HG02981 (cell line): ENCODE data around the gene SATL1.
"Not testable (repeated sequence)": the region's sequence is repeated elsewhere in the genome, so short reads cannot be mapped to it uniquely, and the experiment has no call there.

Experiments used
- ATAC-seq: cut with Tn5 transposase; IDR thresholded peaks from one replicate; pipeline ENCODE4 v1.9.1; 2021; ENCODE audit warnings: mild to moderate bottlenecking, moderate library complexity; ENCODE audit not compliant: unreplicated experiment

SATL1 gene, protein sequence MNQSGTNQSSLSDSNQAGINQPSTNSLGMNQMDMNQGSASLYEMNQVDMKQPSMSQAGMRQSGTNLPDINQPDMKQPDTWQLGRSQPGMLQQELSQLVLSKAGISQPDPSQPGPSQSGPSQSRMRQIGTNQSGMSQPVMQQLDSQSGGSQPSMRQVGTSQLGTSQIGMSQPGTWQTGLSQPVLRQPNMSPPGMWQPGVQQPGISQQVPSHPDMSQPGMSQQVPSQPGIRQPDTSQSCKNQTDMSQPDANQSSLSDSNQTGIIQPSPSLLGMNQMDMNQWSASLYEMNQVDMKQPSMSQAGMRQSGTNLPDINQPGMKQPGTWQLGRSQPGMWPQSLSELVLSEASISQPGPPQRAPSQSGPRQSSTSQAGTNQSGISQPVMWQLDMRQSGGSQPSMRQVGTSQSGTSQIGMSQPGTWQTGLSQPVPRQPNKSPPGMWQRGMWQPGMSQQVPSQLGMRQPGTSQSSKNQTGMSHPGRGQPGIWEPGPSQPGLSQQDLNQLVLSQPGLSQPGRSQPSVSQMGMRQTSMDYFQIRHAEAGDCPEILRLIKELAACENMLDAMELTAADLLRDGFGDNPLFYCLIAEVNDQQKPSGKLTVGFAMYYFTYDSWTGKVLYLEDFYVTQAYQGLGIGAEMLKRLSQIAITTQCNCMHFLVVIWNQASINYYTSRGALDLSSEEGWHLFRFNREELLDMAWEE

DNA sequence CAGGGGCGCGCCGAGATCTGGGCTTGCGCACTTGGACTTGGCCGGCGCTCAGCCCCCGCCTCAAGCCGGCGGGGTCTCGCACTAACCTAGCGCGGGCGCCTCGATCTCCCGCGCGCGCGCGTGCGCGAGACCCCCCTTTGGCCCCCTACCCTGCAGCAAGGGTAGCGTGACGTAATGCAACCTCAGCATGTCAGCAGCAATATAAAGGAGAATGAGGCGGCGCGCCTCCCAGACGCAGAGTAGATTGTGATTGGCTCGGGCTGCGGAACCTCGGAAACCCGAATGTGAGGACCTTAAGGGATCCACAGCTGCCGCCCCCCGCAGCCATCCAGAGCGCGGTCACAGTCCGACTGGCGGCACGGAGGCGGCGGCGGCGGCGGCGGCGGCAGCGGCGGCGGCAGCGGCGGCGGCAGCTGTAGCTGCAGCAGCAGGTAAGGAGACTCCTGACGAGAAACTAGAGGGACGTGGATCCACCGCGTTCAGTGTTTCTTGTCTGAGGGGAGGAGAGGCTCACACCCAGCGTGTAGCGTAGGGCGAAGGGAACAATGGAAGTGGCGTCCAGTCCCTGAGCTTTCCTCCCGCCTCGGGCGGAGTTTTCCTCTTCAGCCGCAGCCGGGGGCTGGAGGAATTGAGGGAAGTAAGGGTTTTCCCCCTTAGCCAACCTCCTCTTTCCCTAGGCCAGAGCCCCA, at the start of gene SATL1, which contains the start of gene ZNF711:
SATL1 (minus strand) TSS at position 19 of the 689 bp plus-strand sequence. CDS start 134,811 bp downstream, outside the sequence.
ZNF711 (plus strand) TSS at position 231 of the 689 bp plus-strand sequence. CDS start 3,582 bp downstream, outside the sequence.
- ATAC-seq, result peak; percentile 39

DNA sequence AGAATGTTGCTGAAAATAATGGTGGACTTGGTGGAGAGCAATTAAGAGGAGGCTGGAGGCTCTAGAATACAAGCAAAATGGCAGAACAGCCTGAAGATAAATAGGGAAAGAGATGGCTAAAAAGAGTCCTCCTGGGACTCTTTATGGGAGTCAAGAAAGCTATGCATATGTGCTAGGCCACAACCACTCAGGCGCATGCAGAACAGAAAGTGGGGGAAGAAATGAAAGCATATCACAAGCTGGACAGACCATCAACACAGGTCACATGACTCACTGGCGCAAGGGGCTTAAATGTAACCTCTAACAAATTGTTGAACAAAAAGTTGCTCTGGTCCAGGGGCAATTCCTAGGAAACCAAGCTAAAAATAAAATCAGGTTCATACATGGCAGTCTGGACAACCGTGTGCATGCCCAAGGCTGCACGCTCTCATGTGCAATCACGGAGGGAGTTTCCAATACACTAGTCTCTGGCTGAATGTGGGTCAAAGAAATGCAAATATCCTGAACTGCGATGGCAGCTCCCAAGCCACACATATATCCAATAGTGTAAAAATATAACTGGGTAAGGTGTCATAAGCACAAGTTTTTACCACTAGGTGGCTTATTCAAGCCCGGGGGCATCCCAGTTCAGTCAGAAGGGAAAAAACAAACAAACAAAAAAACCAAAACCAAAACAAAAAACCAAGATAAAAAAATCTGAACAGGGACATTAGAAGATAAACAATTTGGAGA, 45.6 kb upstream of the SATL1 start:
- ATAC-seq, result no peak

DNA sequence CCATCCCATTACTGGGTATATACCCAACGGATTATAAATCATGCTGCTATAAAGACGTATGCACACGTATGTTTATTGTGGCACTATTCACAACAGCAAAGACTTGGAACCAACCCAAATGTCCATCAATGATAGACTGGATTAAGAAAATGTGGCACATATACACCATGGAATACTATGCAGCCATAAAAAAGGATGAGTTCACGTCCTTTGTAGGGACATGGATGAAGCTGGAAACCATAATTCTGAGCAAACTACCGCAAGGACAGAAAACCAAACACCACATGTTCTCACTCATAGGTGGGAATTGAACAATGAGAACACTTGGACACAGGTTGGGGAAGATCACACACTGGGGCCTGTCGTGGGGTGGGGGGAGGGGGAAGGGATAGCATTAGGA, 41.7 kb upstream of the SATL1 start:
- ATAC-seq, result not testable (repeated sequence)

DNA sequence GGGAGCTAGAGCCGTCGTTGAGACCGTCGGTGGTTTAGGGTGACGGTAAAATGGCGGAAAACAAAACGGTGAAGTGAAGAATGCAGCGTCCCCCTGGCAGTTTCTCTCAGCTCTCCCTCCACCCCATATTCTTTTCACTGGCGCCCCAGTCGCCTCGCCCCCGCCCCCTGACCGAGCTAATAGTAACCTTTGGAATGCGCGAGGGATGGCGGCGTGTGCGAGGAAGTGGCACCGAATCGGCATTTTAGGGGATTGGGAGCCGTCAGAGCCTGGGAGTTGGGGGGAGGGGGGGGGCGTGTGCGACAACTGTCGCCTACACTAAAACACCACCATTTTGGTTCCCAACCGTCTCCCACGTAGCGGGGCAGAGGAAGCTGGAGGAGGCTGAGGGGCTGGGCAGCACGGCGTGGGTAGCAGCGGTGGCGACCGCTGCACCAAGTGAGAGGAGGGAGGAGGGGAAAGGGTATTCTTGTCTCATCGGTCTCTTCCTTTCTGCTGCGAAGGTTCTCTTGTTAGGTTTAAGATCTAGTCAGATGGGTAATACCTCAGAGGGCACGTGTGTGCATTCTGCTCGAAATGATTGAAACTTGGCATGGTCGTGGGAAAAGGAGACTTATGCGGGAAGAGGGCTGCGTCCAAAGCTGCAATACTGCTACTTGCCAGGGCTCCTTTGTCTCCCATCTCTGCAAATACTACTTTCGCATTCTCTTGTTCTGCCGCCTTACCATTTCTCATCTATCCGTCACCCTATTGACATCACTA, 1.1 kb upstream of the SATL1 start:
- peak; percentile 45 for ATAC-seq

DNA sequence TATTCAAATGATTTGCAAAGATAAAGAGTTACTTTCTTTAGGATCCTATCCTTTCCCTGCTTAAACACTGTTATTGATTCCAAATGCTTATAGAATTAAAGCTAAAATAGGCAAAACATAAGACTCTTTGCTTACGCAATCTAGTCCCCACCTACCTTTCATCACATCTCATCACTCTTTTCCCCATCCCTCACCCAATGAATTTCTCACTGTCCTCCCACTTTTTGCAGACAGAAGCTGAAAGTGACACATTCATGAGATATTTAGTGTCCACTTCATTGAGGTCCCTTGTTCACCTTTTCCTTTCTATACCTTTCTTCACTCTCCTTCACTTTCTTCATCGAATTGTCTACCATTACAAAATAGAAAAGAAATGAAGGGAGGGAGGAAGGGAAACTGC, 424 bp downstream of the SATL1 start:
- no peak for ATAC-seq

DNA sequence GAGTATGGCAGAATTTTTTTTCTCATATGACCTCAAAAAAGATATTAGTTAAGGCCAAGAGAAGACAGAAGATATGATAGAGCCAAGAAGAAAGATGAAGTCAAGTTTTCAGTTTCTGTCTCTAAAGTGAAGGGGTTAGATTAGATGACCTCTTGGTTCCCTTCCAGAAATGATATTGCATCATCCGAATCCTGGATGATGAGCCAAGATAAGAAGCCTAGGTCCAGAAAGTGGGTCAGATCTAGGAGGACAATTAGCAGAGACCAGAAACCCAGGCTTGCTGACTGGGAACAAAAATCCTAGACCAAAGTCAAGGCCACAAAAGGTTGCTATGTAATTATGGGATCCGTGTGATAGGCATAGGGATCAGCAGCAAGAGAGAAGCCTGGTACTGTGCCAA, 20.2 kb downstream of the SATL1 start:
- no peak for ATAC-seq

DNA sequence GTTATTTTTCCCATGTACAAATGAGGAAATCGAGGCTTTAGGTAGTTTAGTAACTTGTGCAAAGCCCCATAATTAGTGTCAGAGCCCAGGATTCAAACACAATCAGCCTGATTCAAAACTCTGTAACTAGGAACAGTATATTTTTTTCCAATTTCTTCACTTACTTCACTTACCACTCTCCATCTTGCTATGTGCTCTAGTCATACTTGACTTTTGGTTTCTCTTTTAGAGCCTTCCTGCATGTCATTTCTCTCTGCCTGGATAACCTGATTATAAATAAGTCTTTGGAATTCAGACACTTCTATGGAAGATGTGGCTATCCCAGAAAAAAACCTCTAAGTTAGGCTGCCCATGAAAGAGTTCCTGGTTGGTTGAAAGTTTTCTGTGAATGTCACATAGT, 22.2 kb downstream of the SATL1 start:
- no peak for ATAC-seq

DNA sequence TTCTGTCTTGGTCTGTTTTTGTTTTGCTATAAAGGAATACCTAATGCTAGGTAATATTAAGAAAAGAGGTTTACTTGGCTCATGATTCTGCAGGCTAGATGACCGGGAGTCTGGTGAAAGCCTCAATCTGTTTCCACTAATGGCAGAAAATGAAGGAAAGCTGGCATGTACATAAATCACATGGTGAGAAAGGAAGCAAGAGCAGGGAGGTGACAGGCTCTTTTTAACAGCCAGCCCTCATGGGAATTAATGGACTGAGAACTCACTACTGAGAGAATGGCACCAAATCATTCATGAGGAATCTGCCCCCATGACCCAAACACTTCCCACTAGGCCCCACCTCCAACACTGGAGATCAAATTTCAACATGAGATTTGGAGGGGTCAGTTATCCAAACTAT, 27.6 kb downstream of the SATL1 start:
- no peak for ATAC-seq

DNA sequence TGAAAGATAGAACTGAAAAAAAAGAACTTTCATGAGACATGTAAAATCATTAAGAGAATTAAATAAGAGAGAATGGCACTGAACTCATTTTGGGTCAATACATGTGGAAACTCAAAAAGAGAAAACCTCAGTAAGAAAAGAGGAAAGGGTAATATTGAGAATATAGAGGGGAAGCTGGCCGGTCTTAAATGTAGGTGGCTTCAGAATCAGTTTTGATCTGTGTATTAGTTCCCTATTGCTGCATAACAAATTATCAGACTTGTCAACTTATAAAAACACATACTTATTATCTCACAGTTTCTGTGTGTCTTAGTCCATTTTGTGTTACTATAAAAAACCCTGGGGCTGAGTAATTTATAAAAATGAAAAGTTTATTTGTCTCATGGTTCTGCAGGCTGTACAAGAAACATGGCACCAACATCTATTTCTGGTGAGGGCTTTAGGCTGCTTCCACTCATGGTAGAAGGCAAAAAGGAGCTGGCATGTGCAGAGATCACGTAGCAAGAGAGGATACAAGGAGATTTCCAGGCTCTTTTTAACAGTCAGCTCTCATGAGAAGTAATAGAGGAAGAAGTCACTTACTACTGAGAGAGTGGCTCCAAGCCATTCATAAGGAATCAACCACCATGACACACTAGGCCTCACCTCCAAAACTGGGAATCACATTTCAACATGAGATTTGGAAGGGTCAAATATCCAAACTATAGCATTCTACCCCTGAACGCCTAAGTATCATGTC, 29.6 kb downstream of the SATL1 start:
- no peak for ATAC-seq

DNA sequence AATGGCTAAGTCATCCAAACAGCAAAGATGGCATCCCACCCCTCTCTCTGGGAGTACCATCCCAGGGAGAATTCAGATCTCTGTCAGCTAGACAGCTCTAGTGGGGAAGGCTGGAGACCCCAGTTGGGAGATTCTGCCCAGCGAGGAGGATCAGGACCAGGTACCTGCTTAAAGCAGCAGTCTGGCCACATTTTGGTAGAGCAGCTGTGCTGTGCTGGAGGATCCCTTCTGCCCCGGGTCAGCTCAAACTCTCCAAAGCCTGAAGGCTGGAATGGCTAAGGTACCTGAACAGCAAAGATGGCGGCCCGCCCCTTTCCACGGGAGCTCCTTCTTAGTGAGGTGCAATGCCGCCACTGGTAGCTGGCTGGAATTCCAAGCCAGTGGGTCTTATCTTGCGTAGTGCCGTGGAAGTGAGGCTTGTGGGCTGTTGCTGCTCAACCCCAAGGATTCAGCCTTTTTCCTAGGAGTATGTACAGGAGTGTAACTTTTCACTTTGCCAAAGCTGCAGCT, 40.1 kb downstream of the SATL1 start:
- ATAC-seq, result no peak

DNA sequence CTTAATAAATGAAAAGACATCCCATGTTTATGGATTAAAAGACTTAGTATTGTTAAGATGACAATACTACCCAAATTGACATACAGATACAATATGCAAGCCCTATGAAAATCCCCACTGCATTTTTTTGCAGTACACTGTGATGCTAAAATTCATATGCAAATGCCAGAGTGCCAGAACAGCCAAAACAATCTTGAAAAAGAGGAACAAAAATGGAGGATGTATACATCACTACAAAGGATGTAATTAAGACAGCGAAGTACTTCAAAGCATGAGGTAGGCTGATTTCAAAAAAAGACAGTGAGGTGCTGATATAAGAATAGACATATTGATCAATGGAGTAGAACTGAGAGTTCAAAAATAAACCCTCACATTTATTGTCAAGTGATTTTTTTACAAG, 47.3 kb downstream of the SATL1 start:
- ATAC-seq, result no peak

DNA sequence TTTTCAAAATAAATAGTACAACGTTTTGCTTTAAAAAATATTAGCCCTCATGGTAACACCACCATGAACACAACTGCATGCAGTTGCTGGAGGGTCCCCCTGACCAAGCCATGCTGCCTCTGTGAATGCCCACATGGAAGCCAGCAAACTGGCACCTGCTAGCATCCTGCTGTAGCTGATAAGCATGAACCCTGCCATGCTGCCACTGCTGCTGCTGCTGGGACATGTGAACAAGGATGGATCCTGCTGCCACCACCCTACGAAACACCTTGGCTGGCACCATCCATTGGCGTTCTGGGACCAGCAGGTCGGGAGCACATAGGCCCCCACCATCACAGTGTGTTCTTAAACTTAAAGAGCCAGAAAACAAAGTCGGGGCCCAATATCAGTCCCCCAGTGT, 83.9 kb downstream of the SATL1 start:
- no peak for ATAC-seq

DNA sequence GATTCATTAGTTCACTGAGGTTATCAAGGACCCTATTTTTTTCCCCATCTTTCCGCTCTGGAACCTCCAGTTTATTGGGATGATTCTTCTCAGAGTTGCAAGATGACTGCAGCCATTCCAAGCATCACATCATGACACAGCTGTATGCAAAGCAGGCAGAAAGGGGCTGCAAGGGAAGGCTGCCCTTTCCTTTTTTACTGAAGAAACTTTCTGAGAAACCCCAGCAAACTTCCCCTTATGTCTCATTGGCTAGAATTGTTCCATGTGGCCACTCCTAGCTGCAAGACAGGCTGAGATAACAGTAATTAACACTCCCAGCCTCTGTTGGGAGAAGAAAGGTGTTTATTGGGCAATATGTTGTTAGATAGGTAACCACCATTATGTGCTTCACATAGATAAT, 102.6 kb downstream of the SATL1 start:
- no peak for ATAC-seq

DNA sequence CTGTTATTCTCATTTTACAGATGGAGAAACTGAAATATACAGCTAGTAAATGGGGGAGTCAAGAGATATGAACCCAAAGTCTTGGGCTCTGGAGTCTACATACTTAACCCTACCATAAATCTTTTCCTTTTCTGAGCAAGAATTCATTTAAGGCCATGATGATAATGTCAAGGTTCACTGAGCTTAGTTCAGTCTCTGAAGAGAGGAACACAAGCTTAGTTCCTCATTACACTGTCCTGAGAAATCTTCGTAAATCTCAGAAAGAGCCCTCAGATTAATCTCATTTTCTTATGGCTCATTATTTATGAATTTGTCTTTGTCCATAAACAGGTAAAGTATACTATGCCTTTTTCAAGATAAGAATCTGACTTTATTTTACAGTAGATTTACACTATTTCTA, 104.2 kb downstream of the SATL1 start:
- ATAC-seq, result no peak

DNA sequence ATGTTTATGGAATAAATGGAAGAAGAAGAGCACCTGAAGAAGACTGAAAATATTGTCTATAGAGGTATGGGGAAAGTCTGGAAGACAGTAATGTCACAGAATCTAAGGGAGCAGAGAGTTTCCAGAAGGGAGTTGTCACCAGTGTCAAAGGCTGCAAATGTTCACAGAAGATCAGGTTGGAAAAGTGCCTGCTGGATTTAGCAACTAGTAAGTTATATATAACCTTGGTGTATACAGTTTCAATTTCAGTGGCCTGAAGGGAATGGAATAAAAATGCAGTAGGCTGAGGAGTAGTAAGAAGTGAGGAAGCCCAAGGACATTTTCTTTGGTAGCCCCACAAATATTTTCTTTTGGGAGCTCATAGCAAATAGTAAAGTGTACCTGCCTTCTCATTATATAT, 107.2 kb downstream of the SATL1 start:
- no peak for ATAC-seq

DNA sequence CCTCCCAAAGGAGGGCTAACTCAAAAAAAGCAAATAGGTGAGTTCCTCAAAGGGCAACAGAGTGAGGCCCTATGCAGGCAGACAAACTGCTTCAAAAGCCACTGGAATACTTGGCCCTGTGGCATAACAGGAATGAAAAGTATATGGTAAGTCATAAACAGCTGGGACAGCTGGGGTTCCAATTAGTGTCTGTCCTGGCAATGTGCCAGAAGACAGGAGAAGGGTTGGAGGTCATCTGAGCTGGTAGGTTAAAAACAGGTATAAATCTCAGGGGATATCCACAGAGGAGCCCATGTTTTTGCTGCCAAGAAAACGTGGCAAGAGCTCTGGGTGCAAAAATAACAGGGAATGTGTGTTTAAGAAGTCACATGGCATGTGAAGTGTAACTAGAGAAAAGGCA, 128.3 kb downstream of the SATL1 start:
- no peak for ATAC-seq

DNA sequence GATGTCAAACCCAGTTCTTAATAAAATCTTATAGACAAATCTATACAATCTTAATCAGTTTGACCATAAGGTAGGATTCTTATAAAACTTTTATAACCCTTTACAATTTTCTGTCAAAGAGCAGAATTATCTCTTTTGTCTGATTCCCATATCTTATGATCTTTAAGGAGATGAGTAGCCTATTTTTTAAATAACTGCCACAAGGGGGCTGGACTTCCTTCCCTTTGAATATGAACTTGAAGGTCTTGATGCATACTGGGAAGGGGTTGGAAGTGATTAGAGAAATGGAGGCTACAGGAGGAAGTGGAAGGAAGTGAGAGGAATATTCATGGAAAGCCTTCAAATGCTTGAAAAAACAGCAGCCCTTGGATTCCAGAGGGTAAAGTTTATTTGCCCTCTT, 128.8 kb downstream of the SATL1 start:
- ATAC-seq, result no peak

DNA sequence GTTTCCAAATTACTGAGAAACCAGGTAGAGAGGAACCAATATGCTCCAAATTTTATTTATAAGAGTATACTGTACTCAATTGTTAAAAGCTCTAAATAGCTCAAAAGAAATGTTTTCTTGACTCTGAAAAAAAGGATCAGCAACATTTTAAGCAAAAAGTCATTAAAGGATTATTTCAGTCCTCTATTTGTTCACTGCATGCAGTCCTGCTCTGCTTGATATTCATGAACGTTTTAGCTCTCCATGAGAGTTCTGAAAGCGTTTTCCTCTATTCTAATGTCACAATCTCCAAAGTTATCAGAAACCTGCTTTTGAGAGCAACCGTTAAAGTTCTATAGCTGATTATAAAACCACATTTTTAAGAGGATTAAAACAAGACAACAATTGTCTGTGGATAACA, 129.4 kb downstream of the SATL1 start:
- ATAC-seq, result no peak

DNA sequence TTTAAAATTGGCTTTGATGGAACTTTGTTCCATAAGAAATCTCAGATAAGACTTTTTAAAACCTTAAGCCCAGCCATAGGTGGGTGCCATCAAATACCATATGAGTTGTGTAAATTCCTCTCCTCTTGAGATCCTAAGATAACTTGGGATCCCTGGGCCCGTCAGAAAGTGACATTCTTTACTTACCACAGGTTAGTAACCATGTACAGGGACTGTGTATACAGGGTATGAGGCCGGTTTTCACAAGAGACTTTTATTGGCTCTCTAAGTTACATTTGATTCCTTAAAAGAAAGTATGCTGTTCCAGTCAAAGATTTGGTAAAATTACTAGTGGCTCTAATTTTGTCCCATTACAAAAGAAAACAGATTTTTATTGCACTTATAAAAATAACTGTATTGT, 129.8 kb downstream of the SATL1 start:
- ATAC-seq, result no peak
